NCI-H748 treated with DMSO at 0.1 percent for 48 hours (cell line): ENCODE data around the gene TMEM260.

Source experiments
- DNase-seq: peaks from one replicate; lab custom pipeline; 2025; lab: John Stamatoyannopoulos, UW

TMEM260 gene

DNA sequence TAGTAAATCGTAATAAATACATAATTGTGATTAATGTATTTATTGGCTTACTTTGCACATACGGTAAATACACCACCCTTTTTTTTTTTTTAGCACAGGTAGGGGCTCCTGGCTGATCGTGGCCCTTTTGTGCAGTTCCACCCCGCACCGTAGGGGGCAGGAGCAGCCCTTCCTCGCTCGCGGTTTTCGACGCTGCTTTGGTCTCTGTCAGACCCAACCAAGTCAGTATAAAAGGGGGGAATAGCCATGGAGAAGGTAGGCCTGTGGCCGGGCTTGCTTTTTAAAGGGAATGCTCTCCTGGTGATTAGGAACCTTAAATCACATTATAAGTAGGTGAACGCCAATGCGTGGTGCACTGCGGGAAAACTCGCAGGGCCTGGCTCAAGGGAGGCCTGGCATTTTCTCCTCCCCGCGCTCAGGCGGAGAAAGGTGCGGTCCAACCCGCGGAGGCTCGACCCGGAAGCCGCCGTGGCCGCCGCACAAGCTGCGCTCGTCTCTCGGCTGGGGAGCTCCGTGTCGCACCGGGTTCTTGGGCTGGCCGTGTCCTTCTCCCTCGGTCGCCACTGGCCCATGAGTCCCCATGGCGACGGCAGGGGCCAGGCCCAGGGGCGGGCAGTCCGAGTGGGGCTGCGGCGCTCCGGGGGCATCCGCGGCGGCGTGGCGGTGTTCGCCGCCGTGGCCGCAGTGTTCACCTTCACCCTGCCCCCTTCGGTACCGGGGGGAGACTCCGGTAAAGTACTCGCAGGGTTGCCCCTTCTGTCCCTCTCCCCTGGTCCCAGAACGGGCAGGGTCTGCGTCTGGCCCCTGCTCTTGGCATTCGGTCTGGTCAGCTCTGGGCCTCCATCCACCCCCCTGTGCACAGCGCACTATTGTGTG, at the start of gene TMEM260:
TSS of gene TMEM260 (plus strand) at position 454 of the 876 bp plus-strand sequence. CDS start at position 571, 117 bp downstream.
- peak; percentile 83 for DNase-seq

DNA sequence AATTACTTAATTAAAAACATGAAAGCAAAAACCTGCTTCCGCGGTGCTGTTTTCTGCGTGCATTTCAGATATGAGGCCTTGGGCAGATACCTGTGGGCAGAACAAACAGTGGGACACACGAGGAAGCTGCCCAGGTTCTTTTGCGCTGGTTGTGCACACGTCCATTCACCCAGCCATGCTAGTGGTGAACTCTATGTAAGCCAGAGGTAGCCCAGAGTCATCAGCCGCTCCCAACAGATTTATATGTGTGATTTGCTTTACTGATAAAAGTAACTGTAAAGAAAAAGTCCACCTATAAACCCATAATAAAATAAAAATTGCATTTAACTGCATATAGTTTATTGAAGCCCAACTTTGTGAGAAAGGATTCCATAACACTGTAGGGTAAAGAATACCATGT, 47.1 kb upstream of the TMEM260 start:
- DNase-seq: no peak

DNA sequence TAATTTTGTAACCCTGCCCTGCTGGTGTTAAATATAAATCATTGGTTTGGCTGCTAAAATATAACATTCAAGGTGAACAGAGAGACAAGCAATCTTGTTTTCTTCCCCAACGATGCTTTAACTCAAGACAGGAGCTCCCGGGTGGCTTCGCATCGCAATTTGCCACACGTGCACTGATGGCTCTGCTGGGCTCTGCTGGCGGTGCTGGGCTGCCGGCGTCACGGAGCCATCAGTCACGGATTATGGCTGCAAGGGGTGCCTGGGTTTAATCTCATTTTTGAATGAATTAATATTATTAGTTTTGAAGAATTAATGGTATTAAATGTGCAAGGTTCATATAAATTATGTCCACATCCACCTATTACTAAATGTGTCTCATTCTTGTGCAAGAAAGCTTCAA, 44.9 kb upstream of the TMEM260 start:
- no peak for DNase-seq

DNA sequence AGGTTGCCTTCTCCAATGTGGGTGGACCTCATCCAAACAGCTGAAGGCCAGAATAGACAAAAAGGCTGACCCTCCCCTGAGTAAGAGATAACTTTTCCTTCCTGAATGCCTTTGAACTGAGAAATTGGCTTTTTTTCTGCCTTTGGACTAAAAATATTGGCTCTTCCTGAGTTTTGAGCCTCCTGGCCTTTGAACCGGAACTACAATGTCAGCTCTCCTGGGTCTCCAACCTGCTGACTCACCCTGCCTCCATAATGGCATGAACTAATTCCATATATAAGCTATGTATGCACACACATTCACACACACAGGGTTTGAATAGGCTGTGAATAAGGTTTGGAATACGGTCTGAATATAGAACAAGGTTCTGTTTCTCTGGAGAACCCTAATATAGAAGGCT, 39.7 kb upstream of the TMEM260 start:
- no peak for DNase-seq

DNA sequence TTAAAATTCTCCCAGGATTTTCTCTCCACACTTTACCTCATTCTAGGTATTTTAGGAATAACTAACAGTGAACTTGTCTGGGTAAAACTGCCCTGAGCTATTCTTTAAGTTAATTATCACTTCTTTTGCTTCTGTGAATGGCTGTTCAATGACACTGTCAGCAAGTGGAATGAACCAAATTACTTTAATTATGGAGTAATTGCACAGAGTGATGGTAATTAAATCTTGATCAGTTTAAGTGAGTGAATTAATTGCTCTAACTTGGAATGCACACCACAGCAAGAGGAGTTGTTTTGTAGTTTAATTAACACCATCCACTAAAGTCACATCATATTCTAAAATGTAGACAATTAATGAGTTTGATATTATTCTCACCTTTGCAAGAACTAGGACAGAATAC, 36.2 kb upstream of the TMEM260 start:
- no peak for DNase-seq

DNA sequence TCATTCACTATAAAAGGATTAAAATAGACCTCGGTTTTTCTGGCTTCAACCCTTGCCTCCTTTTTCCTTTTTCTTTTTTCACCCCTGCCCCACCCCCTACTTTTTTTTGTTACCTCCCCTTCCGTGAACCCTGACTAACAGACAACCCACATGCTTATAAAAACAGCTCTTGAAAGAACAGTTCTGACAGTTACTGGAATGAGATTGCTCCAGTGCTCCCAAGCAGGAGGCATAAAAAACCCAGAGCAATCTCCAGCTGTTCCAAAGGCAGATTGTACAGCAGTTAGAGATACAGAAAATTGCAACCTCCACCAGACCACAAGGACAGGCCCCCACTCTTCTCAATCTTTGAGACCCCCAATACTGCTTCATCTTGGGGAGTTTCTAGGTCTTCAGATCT, 29.9 kb upstream of the TMEM260 start:
- no peak for DNase-seq

DNA sequence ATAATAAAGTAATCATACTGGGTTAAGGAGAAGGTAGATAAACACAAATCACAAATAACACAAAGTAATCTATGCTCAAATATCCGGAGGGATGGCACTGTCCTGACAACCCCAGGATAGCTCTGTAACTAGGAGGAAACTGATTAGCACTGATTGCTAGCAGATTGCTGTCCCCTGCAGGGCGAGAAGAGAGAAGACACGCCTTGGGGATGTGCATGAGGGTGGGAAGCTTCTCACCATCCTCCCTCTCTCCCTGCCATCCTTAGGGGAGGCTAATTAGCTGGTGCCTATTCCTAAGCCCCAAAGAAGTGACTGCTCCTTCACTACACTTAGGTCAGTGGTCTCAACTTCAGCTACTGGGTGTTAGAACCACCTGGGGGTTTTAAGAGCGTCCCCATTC, 27.0 kb upstream of the TMEM260 start:
- no peak for DNase-seq

DNA sequence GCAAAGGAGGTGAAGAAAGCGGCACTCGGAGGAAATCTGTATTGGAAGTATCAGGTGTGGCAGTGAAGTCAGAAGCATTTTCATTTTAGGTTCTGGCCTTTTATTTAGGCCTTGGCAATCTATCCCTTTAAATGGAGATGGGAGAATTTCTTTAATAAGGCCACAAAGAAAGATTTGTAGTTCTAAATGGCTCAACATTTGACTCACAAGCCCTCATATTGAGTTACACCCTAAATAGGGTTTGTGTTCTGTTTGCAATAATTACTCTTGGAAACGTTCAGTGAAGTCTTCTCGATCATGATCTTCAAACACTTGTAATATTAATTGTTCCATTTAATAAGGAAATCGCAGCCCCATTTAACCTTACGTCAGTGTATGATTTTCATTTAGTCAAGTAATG, 25.3 kb upstream of the TMEM260 start:
- no peak for DNase-seq

DNA sequence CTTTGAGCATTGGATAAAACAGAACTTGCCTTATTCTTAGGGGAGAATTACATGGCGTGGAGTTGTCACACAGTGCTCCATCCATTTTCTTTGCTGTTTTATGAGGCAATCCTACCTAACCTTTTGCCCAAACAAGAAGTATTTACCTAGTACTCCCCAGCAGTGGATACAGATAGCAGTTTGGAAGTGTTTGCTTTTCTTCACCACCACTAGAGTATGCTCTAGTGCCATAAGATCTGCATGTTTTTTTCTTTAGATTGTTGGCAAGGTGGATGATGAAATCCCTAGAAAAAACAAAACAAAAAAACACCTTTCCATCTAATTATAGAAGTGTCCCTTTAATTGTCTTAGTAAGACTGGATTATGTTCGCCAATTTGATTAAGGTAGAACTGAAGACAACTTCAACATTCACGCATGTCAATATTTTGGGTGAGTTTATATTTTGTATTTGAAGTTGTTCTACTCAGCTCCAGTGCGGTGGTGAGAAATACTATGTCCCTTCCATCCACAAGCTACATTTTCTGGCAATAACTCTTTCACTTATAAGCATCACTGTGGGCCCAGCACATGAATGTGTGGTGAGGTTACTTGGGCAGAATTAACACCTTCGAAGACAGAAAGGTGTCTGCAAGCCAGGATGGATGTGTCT, 23.6 kb upstream of the TMEM260 start:
- peak; percentile 76 for DNase-seq

DNA sequence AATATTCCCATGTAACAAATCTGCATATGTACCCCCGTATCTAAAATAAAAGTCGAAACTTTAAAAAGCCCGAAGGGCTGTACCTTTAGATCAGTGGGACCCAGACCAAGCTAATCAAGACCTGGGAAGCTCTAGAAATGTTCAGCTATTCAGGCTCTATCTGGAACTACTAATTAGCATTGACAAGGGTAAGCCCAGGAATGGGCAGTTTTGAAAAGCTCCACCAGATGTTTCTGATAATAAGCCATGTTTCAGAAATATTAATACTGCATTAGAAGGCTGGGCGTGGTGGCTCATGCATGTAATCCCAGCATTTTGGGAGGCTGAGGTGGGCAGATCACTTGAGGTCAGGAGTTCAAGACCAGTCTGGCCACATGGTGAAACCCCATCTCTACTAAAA, 20.4 kb upstream of the TMEM260 start:
- DNase-seq: no peak

DNA sequence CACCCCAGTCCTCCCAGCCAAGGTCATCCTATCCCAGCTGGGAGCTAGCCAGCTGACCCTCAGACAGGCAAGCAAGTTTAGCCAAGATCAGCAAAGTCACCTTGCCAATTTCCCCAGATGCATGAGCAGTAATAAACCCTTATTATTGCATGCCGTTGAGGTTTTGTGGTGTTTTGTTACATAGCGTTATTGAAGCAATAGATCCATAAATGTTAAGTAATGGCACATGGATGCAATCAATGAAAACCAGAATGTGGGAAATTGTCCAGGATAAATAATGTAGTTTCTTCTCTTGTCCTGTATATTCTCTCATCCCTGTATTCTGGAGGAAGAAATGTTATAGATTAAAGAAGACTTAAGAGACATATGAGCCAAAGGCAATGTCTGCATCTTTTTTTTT, 18.0 kb upstream of the TMEM260 start:
- DNase-seq: no peak

DNA sequence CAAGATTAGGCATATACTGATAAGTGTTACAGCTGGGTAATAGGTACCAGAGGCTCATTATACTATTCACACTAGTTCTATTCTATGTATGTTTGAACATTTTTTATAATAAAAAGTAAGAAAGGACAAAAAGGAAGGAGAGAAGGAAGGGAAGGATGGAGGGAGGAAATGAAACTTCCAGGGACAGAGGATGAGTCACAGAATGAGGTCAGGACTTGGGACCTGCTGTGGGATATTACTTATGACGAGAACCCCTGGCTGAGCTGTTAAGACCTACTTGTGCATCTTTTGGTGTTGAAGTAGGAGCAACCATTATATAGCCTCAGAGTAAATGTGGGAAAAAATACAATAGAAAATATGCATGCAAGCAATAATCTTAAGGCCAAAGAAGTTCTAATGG, 16.7 kb upstream of the TMEM260 start:
- DNase-seq: no peak

DNA sequence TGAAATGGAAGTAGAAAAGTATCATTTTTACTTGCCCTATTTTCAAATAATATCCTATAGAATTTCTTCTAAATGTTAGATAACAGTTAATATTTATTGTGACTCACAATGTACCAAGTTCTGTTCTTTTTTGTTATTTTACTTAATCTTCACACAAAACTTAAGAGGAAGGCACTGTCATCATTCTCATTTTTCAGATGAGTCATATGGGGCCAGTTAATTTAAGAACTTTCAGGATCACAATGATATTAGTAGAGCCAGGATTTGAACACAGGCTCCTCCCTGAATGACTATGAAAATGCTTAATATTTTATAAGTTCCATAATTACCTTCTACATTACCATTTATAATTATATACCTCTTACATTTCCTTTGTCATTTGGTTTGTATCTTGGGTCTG, 10.4 kb upstream of the TMEM260 start:
- DNase-seq: no peak

DNA sequence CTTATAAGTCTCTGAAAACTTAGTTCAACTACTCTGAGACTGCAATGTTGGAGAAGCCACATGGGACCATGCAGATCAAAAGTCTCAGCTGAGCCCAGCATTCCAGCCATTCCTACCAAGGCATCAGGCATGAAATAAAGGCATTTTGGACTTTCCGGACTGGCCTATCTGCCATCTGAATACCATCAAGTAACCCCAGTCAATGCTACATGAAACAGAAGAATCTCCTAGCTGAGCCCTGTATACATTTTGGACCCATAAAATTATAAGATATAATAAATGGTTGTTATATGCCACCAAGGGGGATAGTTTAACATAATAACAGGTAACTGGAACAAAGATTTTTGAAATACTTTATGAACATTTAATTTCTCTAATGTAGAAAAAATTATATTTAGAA, 9.3 kb upstream of the TMEM260 start:
- DNase-seq: no peak

DNA sequence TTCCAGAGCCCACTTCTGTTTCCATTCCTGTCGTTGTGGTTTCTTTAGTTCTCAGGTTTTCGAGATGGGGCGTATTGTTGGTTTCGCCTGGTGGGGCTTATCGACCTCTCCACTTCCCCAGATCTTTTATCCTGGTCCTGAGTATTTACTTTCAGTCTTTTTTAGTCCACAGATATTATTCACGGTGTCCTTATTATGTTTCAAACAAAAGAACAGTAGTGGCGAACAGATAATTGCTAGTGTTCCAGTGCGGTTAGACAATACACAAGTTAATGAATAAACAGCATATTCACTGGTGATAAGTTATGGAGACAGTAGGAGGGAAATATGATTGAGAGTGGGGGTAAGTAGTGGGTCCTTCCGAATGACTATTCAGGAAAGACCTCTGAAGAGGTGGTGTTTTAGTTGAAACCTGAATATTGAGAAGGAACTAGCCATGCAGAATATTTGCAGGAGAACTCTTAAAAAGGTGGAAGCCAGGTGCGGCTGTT, 668 bp downstream of the TMEM260 start:
- peak; percentile 72 for DNase-seq

DNA sequence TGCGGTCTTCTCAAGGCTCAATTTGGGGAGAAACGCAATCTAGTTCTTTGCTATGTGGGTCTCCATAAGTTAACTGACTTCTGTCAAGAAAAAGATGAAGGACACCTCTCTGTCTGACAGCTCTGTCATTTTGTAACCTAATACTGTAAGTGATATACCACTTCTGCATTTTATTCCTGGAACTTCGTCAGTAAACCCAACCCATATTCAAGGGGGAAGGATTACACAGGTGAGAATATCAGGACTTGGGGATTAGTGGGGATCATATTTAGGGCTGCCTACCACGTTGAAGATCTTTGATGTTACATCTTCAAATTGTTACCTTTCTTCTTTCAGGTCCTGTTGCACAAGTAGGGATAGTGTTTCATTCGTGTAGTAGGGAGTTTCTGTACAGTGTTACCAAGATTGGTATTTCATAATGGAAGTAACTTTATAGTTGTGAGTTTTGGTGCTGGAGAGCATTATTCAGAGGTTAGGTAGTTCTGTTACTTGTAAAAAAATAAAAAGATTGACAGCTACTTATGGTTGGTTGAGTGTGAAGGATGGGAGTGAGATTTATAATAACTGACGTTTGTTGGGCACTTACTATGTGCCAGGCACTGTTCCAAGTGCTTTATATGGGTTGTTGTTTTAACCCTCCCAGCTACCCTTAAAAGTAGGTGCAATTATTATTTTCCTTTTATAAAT, 1.6 kb downstream of the TMEM260 start:
- DNase-seq: no peak

DNA sequence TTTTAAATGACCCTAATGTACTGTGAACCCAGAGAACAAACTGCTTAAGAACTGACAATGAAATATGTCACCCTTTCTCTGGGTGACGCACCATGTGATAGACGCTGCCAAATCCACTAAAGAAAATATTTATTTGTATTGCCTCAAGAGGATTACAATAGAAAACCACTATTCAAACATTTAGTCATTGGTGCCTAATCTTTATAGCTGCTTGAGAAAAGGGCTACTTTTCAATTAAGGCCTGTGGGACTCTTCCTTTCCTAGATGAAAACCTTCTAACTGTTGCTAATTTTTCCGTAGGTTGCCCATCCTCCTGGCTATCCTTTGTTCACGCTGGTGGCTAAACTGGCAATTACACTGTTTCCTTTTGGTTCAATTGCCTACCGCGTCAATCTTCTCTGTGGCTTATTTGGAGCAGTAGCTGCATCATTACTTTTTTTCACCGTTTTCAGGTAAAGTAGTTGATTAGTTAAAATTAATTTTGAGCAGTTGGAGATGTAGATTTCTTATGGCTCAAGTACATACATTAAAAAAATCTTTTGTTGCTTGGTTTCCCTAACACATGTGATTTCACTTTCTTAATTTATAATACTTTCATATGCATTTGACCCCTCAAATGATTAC, 6.0 kb downstream of the TMEM260 start:
- peak; percentile 76 for DNase-seq

DNA sequence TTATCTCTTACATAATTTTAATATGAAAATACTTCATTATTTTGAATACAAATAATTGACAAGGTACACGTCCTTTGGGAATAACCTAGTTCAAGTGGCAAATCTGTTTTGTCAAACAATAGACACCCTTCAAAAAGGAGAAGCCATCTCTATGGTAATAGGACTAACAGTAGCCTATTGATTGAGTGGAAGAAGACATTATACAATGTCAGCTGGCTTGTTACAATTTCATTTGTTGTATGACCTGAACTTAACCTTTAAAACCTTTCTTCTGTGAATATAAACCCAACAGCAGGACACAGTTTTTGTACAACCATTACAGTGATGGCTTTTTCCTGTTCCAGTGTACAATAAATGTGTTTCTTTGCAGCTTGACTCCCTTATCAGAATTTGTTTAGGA, 8.1 kb downstream of the TMEM260 start:
- peak; percentile 67 for DNase-seq

DNA sequence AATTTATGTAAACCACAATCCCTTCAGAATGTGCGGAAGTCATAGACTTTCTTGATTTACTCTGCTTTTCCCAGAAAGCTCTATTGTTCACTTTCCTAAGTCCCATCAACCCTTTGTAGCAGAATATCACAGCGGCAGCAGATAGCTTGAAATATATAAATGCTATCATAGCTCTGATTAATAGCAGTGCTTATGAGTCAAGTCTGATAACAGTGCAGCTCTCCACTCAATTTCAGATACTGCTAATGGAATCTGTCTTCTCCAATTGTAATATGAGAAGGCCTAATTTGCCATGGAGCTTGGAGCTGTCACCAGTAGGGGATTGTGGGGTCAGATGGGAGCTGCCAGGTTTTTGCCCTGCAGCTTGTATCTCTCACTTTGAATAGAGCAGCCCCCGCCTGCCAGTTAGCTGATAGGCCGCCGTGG, 10.9 kb downstream of the TMEM260 start:
- DNase-seq: no peak

DNA sequence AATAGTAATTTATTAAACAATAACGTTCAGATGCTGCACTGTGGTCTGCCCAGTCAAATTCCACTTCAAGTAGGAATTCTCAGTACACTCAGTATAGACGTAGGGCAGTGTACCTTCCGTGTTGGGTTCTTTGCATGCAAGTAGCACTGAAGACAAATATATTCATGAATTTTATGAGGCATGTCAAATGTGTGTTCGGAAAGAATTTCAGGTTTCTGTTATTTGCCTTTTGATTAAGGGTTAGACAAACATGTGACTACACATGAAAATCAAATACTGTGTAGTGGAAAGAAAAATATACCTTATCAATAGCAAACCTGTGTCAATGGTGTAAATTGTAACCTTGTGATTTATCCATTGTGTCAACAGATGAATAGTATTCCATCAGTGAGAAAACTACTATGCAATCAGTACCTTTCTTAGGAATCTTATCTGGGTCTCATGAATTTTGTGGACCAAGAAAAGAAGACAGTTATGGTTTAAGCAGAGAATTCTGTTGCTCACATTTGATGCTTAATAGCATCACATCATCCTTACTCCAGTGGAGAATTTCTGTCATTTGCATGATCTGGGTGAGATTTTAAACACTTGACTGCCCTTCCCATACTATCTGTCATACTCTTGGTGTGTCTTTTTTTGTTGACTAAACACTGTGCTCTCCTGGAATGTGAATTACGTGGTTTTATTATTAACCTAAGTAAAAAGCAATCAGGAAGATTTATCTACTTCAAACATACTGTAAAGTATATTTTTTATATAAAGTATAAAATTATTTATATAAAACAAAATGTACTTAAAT, 13.3 kb downstream of the TMEM260 start:
- no peak for DNase-seq

DNA sequence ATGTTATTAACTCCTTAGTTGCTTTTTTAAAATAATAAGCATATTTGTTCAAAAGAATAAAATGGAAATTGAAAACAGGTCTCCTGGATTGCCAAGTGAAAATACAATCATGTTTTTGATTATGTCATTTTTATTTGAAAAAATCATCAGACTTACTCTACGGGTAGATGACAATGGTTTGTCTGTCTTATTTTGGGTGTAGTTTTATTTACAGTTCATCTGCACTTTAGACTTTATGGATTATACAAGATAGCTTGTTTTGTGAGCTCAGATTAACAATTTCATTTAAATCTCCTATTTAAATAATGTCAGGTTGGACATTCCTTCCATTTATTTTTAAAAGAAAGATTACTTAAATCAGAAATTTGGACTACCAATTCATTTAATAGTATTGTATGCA, 14.8 kb downstream of the TMEM260 start:
- no peak for DNase-seq

DNA sequence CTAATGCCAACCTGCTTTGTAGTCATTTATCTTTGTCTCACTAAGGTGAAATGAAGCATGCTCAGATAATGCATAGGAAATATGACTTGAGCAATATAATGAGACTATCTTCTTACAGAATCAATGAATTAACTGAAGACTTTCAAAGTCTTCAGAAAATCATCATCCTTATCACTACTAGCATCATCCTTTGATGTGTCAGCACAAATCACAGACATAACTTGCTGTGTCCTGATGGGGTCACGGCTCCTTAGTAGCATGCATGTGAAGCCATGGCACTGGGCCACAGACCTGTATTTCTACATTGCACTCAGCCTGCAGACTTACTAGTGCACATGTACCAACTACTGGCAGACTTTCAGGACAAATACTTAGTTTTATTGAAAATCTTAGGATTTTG, 18.9 kb downstream of the TMEM260 start:
- no peak for DNase-seq
